GM12878 (cell line): ENCODE measurements around the gene PPP2R3B. TPM values are rescaled to one million over a fixed set of nuclear protein-coding genes. Genes with fewer than 3 reads are reported as not detected.

ENCODE experiments used
- ATAC-seq: fragments of 200-7000 bp; cut with Tn5 transposase; 3 replicates; pipeline ENCODE4 v1.9.1; 2020; ENCODE audit warnings: mild to moderate bottlenecking, moderate library complexity
- BruUV-seq: library from RNA; stranded (reverse); fragments of 400-500 nt; replicated peaks from 2 replicates; lab custom pipeline; 2021; lab: Mats Ljungman, UMichigan
- CTCF ChIA-PET: fragments of 300-600 bp; sonication (Branson Sonifier 250); formaldehyde crosslinking; extraction: SDS; loops from one replicate; lab custom pipeline; 2021; ENCODE audit warnings: inconsistent platforms; lab: Yijun Ruan, JAX
- POLR2A ChIA-PET: fragments of 350-600 bp; formaldehyde crosslinking; extraction: SDS; loops from one replicate; lab custom pipeline; 2021; ENCODE audit warnings: inconsistent platforms; lab: Charles Lee
- RAD21 ChIA-PET: fragments of 300-600 bp; sonication (Branson Sonifier 250); formaldehyde crosslinking; loops from one replicate; lab custom pipeline; 2023; ENCODE audit warnings: antibody characterized with exemption; ENCODE audit not compliant: unreplicated experiment; lab: Charles Lee
- SMC1A ChIA-PET: fragments of 300-600 bp; sonication (Branson Sonifier 250); formaldehyde crosslinking; loops from one replicate; lab custom pipeline; 2023; ENCODE audit not compliant: unreplicated experiment, uncharacterized antibody; lab: Charles Lee
- DNase-seq: peaks from one replicate; pipeline ENCODE4 v3.0.0-alpha.2; 2011; ENCODE audit warnings: low read depth, low spot score
- FAIRE-seq: peaks from 3 replicates; lab custom pipeline; 2011; peaks lifted over from hg19 to GRCh38; lab: Jason Lieb, UNC
- H2AFZ ChIP-seq: 2 replicates; pipeline ENCODE4 v1.6.0; 2011; ENCODE audit warnings: low read depth, low read length, control low read depth; ENCODE audit not compliant: control insufficient read depth
- H3K27ac ChIP-seq: 2 replicates; pipeline ENCODE4 v1.5.1; 2011; ENCODE audit warnings: control low read depth; ENCODE audit not compliant: control insufficient read depth, insufficient read depth
- H3K27me3 ChIP-seq, 2 experiments: replicated peaks in 1 of 2; 2 replicates each; pipeline versions ENCODE4 v1.6.0 to v1.6.1; 2011; ENCODE audit warnings: low read length in 1 of 2; ENCODE audit not compliant: control insufficient read depth in 2 of 2, insufficient read depth in 2 of 2
- H3K36me3 ChIP-seq, 2 experiments: 2 replicates each; pipeline ENCODE4 v1.5.1; 2011; ENCODE audit warnings: low read length in 1 of 2; ENCODE audit not compliant: control insufficient read depth in 2 of 2, insufficient read depth in 2 of 2
- H3K4me1 ChIP-seq: 2 replicates; pipeline ENCODE4 v1.6.1; 2011; ENCODE audit warnings: mild to moderate bottlenecking, low read length, moderate library complexity, mixed read lengths; ENCODE audit not compliant: control insufficient read depth, insufficient read depth
- H3K4me2 ChIP-seq: 2 replicates; pipeline ENCODE4 v1.6.0; 2011; ENCODE audit warnings: control low read depth; ENCODE audit not compliant: control insufficient read depth, insufficient read depth
- H3K4me3 ChIP-seq: fragments of 200-600 bp; sonication (generic); 2 replicates; pipeline ENCODE4 v1.5.1; 2016
- H3K79me2 ChIP-seq: 2 replicates; pipeline ENCODE4 v1.6.0; 2011; ENCODE audit warnings: low read length; ENCODE audit not compliant: control insufficient read depth, insufficient read depth
- H3K9ac ChIP-seq: 2 replicates; pipeline ENCODE4 v1.8.0; 2011; ENCODE audit warnings: low read length, control low read depth, mixed read lengths; ENCODE audit not compliant: control insufficient read depth, insufficient read depth
- H3K9me3 ChIP-seq: replicated peaks from 3 replicates; pipeline ENCODE4 v1.5.1; 2011; ENCODE audit warnings: mild to moderate bottlenecking, low read length; ENCODE audit not compliant: control insufficient read depth, insufficient read depth
- H4K20me1 ChIP-seq: 2 replicates; pipeline ENCODE4 v1.6.0; 2011; ENCODE audit not compliant: control insufficient read depth, insufficient read depth
- EED ChIP-seq: sonication (generic); IDR thresholded peaks from 2 replicates; pipeline ENCODE4 v1.6.1; 2016; ENCODE audit warnings: antibody characterized with exemption, low read depth
- EZH2 ChIP-seq: IDR thresholded peaks from 2 replicates; pipeline ENCODE4 v1.6.1; 2012; ENCODE audit warnings: low read depth, mild to moderate bottlenecking, control low read depth, inconsistent platforms, low read length, borderline replicate concordance; ENCODE audit not compliant: control insufficient read depth
- FOXK2 ChIP-seq: fragments of 450-650 bp; IDR thresholded peaks from 2 replicates; pipeline ENCODE4 v1.6.1; 2017; ENCODE audit warnings: mild to moderate bottlenecking, moderate library complexity
- NFIC ChIP-seq: IDR thresholded peaks from 2 replicates; pipeline ENCODE4 v1.6.1; 2012; ENCODE audit warnings: low read depth, mild to moderate bottlenecking, inconsistent platforms, low read length, moderate library complexity
- PAX5 ChIP-seq: IDR thresholded peaks from 2 replicates; pipeline ENCODE4 v1.6.1; 2011; ENCODE audit warnings: low read depth, low read length, borderline replicate concordance
- TARDBP ChIP-seq: IDR thresholded peaks from 2 replicates; pipeline ENCODE4 v1.6.1; 2016; ENCODE audit warnings: borderline replicate concordance
- YBX1 ChIP-seq: fragments of 450-650 bp; IDR thresholded peaks from 2 replicates; pipeline ENCODE4 v1.6.1; 2016; ENCODE audit warnings: antibody characterized with exemption
- ZNF24 ChIP-seq: fragments of 450-650 bp; IDR thresholded peaks from 2 replicates; pipeline ENCODE4 v1.6.1; 2017; ENCODE audit warnings: antibody characterized with exemption, mild to moderate bottlenecking
- ZNF622 ChIP-seq: fragments of 450-650 bp; IDR thresholded peaks from 2 replicates; pipeline ENCODE4 v1.6.1; 2017; ENCODE audit warnings: mild to moderate bottlenecking, inconsistent platforms
- WGBS: methylation state at CpG from one replicate; pipeline ENCODE4 v1.1.6; 2016; ENCODE audit warnings: low lambda C conversion rate; ENCODE audit not compliant: insufficient replicate concordance, insufficient coverage; ENCODE audit errors: missing lambda C conversion rate; 5-methylcytosine and 5-hydroxymethylcytosine counted together
- in situ Hi-C: fragments of 300-500 bp; cut with MboI; formaldehyde crosslinking; loops from 9 replicates; pipeline ENCODE4 v1.14.3; 2018; ENCODE audit warnings: mixed read lengths
- intact Hi-C: fragments of 100-400 bp; cut with micrococcal nuclease; formaldehyde crosslinking; loops from one replicate; pipeline ENCODE4 v1.14.2; 2022; ENCODE audit not compliant: unreplicated experiment
- polyA plus RNA-seq, 11 experiments: library from polyadenylated mRNA; depleted of rRNA in 4 of 11; unstranded in 6 of 11; stranded (reverse) in 5 of 11; fragments of >200 nt; fragmentation: Nextera tagmentation in 4 of 11; fragmentation: Illumina TruSeq in 1 of 11; extraction: Ambion mirVana in 4 of 11; extraction: Trizol in 1 of 11; gene quantifications; 1 replicate in 1 of 11; 2 replicates in 10 of 11; pipeline versions ENCODE4 v1.2.1 to v1.2.3, GENCODE V29; 2011 to 2016; ENCODE audit warnings: inconsistent platforms in 2 of 11, missing spikeins in 2 of 11, low read depth in 1 of 11
- total RNA-seq, 4 experiments: library from RNA; depleted of rRNA in 3 of 4; stranded (reverse); fragments of >200 nt in 3 of 4; fragmentation: Illumina TruSeq in 1 of 4; extraction: Trizol in 1 of 4; gene quantifications; 2 replicates each; pipeline versions ENCODE4 v1.2.1 to v1.2.3, GENCODE V29; 2013 to 2021
- TF ChIP-seq, protein P1 (sequence below): IDR thresholded peaks from 2 replicates; pipeline ENCODE4 v1.6.1; 2012; ENCODE audit warnings: low read length, inconsistent platforms
- TF ChIP-seq, protein P2 (sequence below), 3 experiments: IDR thresholded peaks in 2 of 3; conservative IDR thresholded peaks in 1 of 3; 2 replicates each; pipeline ENCODE4 v1.5.1; 2011; ENCODE audit warnings: low read depth in 3 of 3, low read length in 3 of 3, mild to moderate bottlenecking in 3 of 3, control low read depth in 2 of 3, moderate library complexity in 2 of 3, inconsistent platforms in 1 of 3, mixed read lengths in 1 of 3; ENCODE audit not compliant: control insufficient read depth in 2 of 3, insufficient read depth in 1 of 3; ENCODE audit errors: extremely low read depth in 1 of 3

The PPP2R3B gene
- total and polyA plus RNA-seq, 10 of the 15 experiments (the other 5 are each of a cell fraction or from before 2014, with no cell fraction given) = 0.11 to 34.3 (median 9.7) TPM; not detected in 1

DNA sequence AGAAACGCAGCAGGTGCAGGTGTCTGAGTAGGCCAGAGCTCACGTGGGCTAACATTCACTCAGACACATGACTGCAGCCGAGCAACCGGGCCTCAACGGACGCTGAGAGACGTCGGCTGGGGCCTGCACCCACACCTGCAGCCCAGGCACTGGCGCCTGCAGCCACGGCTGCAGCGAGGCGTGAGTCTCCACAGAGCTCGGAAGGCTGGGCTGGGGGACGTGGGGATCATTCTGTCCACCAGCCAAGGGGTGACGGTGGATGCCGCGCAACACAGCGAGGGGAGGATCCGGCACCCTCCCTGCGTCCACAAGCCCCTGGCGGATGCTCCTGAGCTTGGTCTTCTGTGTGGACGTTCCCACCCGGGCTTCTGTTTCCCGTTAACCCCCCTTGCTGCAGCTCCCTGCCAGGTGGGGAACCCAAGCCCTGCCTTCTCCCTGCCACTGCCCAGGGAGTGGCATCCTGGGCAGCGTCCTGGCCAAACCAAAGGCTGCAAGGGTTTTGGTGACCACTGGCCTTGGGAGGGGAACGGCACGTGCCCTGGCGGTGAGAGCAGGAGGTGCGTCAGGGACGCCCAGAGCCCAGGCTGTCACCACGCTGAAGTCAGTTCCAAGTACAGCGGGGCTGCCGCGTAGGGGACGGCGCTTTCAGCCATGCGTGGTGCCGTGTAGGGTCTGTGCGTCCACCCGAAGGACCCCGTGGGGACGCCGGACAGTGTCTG, 16.3 kb downstream of the PPP2R3B start (continued):
- TF ChIP-seq EED = no peak
- TF ChIP-seq ZNF24 = no peak
- TF ChIP-seq YBX1 = no peak
- TF ChIP-seq FOXK2 = no peak
- TF ChIP-seq EZH2 = no peak
- TF ChIP-seq NFIC = no peak
- TF ChIP-seq, protein P1, sequence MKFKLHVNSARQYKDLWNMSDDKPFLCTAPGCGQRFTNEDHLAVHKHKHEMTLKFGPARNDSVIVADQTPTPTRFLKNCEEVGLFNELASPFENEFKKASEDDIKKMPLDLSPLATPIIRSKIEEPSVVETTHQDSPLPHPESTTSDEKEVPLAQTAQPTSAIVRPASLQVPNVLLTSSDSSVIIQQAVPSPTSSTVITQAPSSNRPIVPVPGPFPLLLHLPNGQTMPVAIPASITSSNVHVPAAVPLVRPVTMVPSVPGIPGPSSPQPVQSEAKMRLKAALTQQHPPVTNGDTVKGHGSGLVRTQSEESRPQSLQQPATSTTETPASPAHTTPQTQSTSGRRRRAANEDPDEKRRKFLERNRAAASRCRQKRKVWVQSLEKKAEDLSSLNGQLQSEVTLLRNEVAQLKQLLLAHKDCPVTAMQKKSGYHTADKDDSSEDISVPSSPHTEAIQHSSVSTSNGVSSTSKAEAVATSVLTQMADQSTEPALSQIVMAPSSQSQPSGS = no peak

DNA sequence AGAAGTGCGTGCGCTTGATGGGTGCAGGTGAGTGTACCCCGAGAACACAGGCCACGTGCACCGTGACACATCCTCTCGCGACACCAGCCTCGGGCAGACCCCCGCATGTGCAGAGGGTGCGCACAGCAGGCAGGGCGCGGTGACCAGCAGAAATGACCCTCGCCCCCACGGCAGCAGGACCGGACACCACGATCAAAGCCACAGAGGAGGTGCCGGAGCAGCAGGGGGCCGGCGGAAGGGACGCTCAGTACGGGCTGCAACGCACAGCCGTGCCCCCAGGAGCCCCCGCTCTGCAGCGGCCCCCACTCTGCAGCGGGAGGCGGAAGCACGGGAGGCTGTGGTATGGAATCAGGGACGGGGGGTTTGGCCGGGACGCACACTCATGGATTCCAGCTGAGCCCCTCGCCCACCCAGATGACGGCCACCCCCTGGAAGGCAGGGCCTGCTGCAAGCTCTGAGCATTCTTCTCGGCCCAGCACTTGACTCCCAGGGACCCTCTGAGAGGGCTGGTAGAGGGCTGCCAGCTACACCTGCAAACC, 17.1 kb downstream of the PPP2R3B start:
- ChIA-PET POLR2A (no interaction called here), SMC1A (no interaction called here), RAD21 (no interaction called here), CTCF (no interaction called here)
- H2AFZ ChIP-seq = no peak overlapping the region
- no peaks in the 10 kb centered on the region for H3K36me3 ChIP-seq
- intact Hi-C loops = no loop called here
- peaks cover 2 to 6% of the 10 kb centered on the region in 2 experiments; a peak in 2 of 4 replicates for H3K27me3 ChIP-seq
- H3K4me1 ChIP-seq = no peaks in the 10 kb centered on the region
- 0 out of 2 replicates have a peak, but pooled peaks cover under 1% of the 10 kb centered on the region for H4K20me1 ChIP-seq
- TF ChIP-seq, protein P1 = no peak
- TF ChIP-seq TARDBP = no peak
- TF ChIP-seq, protein P2, sequence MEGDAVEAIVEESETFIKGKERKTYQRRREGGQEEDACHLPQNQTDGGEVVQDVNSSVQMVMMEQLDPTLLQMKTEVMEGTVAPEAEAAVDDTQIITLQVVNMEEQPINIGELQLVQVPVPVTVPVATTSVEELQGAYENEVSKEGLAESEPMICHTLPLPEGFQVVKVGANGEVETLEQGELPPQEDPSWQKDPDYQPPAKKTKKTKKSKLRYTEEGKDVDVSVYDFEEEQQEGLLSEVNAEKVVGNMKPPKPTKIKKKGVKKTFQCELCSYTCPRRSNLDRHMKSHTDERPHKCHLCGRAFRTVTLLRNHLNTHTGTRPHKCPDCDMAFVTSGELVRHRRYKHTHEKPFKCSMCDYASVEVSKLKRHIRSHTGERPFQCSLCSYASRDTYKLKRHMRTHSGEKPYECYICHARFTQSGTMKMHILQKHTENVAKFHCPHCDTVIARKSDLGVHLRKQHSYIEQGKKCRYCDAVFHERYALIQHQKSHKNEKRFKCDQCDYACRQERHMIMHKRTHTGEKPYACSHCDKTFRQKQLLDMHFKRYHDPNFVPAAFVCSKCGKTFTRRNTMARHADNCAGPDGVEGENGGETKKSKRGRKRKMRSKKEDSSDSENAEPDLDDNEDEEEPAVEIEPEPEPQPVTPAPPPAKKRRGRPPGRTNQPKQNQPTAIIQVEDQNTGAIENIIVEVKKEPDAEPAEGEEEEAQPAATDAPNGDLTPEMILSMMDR (IDR thresholded peaks at IDR 0.05 in 2 of 3, conservative IDR thresholded peaks at IDR 0.05 in 1 of 3; ENCODE audit: control insufficient read depth in 2 of 3, extremely low read depth in 1 of 3, insufficient read depth in 1 of 3, low read depth in 3 of 3, low read length in 3 of 3) = no peak
- TF ChIP-seq PAX5 = no peak
- TF ChIP-seq ZNF622 = no peak
- no peaks in the 10 kb centered on the region; the same call in 2 of the 3 replicates for H3K9me3 ChIP-seq
- no peak overlapping the region for H3K4me2 ChIP-seq
- in situ Hi-C loops = no loop called here
- no peak for ATAC-seq
- no peak overlapping the region for H3K9ac ChIP-seq
- no peak for FAIRE-seq
- no peaks in the 10 kb centered on the region for H3K79me2 ChIP-seq
- no peak overlapping the region for H3K4me3 ChIP-seq
- 91% methylated on average over 17 of the region's 34 CpGs for WGBS
- no peak overlapping the region for H3K27ac ChIP-seq
- no peak for DNase-seq
- BruUV-seq = no TSS peak
